ENCODE measurements around the gene C6orf89.

The C6orf89 gene

DNA sequence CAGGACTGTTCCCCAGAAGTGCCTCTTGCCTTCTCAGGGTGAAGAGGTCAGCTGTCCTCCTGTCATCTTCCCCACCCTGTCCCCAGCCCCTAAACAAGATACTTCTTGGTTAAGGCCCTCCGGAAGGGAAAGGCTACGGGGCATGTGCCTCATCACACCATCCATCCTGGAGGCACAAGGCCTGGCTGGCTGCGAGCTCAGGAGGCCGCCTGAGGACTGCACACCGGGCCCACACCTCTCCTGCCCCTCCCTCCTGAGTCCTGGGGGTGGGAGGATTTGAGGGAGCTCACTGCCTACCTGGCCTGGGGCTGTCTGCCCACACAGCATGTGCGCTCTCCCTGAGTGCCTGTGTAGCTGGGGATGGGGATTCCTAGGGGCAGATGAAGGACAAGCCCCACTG lies 78.6 kb downstream of the C6orf89 start:
- peaks cover 24% of the 10 kb centered on the region for H3K36me3 ChIP-seq (ENCODE audit: insufficient read depth, low read length)
- H3K27ac ChIP-seq (ENCODE audit: low read depth, low read length, poor library complexity, severe bottlenecking): peak overlapping the region; percentile 0
- H3K27me3 ChIP-seq (ENCODE audit: insufficient read depth, low read length): no peaks in the 10 kb centered on the region
- no peaks in the 10 kb centered on the region for H3K79me2 ChIP-seq (ENCODE audit: insufficient read depth, low read length)
- H2AFZ ChIP-seq (ENCODE audit: low read length): no peak overlapping the region
- no peak overlapping the region for H3K4me3 ChIP-seq (ENCODE audit: low read depth, low read length, poor library complexity, severe bottlenecking)
- H3F3A ChIP-seq (ENCODE audit: insufficient read depth, low read length): no peaks in the 10 kb centered on the region
- H4K20me1 ChIP-seq (ENCODE audit: insufficient read depth, low read length): no peaks in the 10 kb centered on the region
- H3K9ac ChIP-seq (ENCODE audit: low read length): no peak overlapping the region
- H3K9me3 ChIP-seq (ENCODE audit: low read length): no peaks in the 10 kb centered on the region
- H3K9me2 ChIP-seq (ENCODE audit: low read depth, low read length): no peaks in the 10 kb centered on the region
- no peak for TF ChIP-seq EZH2 (IDR thresholded peaks at IDR 0.05; ENCODE audit: borderline replicate concordance, low read length)
- TF ChIP-seq, protein P1, sequence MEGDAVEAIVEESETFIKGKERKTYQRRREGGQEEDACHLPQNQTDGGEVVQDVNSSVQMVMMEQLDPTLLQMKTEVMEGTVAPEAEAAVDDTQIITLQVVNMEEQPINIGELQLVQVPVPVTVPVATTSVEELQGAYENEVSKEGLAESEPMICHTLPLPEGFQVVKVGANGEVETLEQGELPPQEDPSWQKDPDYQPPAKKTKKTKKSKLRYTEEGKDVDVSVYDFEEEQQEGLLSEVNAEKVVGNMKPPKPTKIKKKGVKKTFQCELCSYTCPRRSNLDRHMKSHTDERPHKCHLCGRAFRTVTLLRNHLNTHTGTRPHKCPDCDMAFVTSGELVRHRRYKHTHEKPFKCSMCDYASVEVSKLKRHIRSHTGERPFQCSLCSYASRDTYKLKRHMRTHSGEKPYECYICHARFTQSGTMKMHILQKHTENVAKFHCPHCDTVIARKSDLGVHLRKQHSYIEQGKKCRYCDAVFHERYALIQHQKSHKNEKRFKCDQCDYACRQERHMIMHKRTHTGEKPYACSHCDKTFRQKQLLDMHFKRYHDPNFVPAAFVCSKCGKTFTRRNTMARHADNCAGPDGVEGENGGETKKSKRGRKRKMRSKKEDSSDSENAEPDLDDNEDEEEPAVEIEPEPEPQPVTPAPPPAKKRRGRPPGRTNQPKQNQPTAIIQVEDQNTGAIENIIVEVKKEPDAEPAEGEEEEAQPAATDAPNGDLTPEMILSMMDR (IDR thresholded peaks at IDR 0.05; ENCODE audit: low read length): no peak
- H3K4me1 ChIP-seq (ENCODE audit: insufficient read depth, low read length, severe bottlenecking): peaks cover 16% of the 10 kb centered on the region
- no peak overlapping the region for H3K4me2 ChIP-seq (ENCODE audit: low read length)

GRCh38 chr6:36964908-36965307 lies 79.2 kb downstream of the C6orf89 start:
- Histone ChIP-seq H3K27ac (ENCODE audit: low read depth, low read length, poor library complexity, severe bottlenecking) (no peak overlapping the region), H4K20me1 (ENCODE audit: insufficient read depth, low read length) (no peaks in the 10 kb centered on the region), H3K4me1 (ENCODE audit: insufficient read depth, low read length, severe bottlenecking) (peaks cover 16% of the 10 kb centered on the region), H2AFZ (ENCODE audit: low read length) (no peak overlapping the region), H3K27me3 (ENCODE audit: insufficient read depth, low read length) (no peaks in the 10 kb centered on the region), H3K36me3 (ENCODE audit: insufficient read depth, low read length) (peaks cover 29% of the 10 kb centered on the region), H3K9me2 (ENCODE audit: low read depth, low read length) (no peaks in the 10 kb centered on the region), H3K4me3 (ENCODE audit: low read depth, low read length, poor library complexity, severe bottlenecking) (no peak overlapping the region), H3K79me2 (ENCODE audit: insufficient read depth, low read length) (no peaks in the 10 kb centered on the region), H3K4me2 (ENCODE audit: low read length) (no peak overlapping the region), H3K9ac (ENCODE audit: low read length) (no peak overlapping the region), H3F3A (ENCODE audit: insufficient read depth, low read length) (no peaks in the 10 kb centered on the region), H3K9me3 (ENCODE audit: low read length) (no peaks in the 10 kb centered on the region)
- TF ChIP-seq, protein P1 (IDR thresholded peaks at IDR 0.05; ENCODE audit: low read length): no peak
- TF ChIP-seq EZH2 (IDR thresholded peaks at IDR 0.05; ENCODE audit: borderline replicate concordance, low read length): no peak

DNA sequence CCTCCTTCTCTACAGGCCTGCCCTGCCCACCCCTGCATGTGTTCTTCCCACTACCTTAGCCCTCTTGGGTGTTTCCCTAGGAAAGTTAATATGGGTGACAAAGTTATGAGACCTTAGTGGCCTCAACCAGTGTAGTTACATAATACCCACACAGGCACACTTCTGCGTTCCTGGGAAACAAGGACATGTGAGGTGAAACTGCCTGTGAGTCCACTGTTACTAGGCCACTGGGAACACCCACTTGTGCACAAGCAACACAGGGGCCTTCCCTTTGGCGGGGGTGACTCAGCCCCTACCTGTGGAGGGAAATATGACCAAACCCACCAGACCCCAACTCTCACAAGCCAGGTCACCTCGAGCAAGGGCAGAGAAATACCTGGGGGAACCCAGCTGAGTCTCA lies 81.5 kb downstream of the C6orf89 start:
- TF ChIP-seq EZH2 (IDR thresholded peaks at IDR 0.05; ENCODE audit: borderline replicate concordance, low read length): no peak
- TF ChIP-seq, protein P1 (IDR thresholded peaks at IDR 0.05; ENCODE audit: low read length): no peak
- peaks cover 53% of the 10 kb centered on the region for H3K36me3 ChIP-seq (ENCODE audit: insufficient read depth, low read length)
- H3F3A ChIP-seq (ENCODE audit: insufficient read depth, low read length): no peaks in the 10 kb centered on the region

More for the DNA sequence above, 81.5 kb downstream of the C6orf89 start:
- Histone ChIP-seq H3K9ac (ENCODE audit: low read length) (no peak overlapping the region), H3K4me1 (ENCODE audit: insufficient read depth, low read length, severe bottlenecking) (peaks cover 16% of the 10 kb centered on the region), H3K27me3 (ENCODE audit: insufficient read depth, low read length) (no peaks in the 10 kb centered on the region), H3K4me3 (ENCODE audit: low read depth, low read length, poor library complexity, severe bottlenecking) (no peak overlapping the region), H3K9me3 (ENCODE audit: low read length) (no peaks in the 10 kb centered on the region), H3K9me2 (ENCODE audit: low read depth, low read length) (no peaks in the 10 kb centered on the region), H2AFZ (ENCODE audit: low read length) (no peak overlapping the region), H4K20me1 (ENCODE audit: insufficient read depth, low read length) (no peaks in the 10 kb centered on the region), H3K79me2 (ENCODE audit: insufficient read depth, low read length) (no peaks in the 10 kb centered on the region), H3K27ac (ENCODE audit: low read depth, low read length, poor library complexity, severe bottlenecking) (no peak overlapping the region), H3K4me2 (ENCODE audit: low read length) (no peak overlapping the region)

All from OCI-LY1 (cell line).